Liver (tissue), 3 donors: Measurements from ENCODE around the gene OXNAD1.

Experiments
- CTCF ChIP-seq: fragments of 150-350 bp; IDR thresholded peaks from 2 replicates; pipeline ENCODE4 v1.5.1; 2017; ENCODE audit warnings: improper control_type of control experiment, low read depth, low read length; ENCODE audit not compliant: missing input control
- JUND ChIP-seq, 2 donors: IDR thresholded peaks; 2 replicates each; pipeline ENCODE4 v1.6.1; 2016; ENCODE audit warnings: antibody characterized with exemption in 2 of 2
- MAX ChIP-seq: IDR thresholded peaks from 2 replicates; pipeline ENCODE4 v1.6.1; 2016; ENCODE audit warnings: antibody characterized with exemption
- RAD21 ChIP-seq, 2 donors: IDR thresholded peaks; 2 replicates each; pipeline ENCODE4 v1.6.1; 2016; ENCODE audit warnings: antibody characterized with exemption in 2 of 2, mild to moderate bottlenecking in 2 of 2
- REST ChIP-seq: IDR thresholded peaks from 2 replicates; pipeline ENCODE4 v1.6.1; 2016; ENCODE audit warnings: antibody characterized with exemption, mild to moderate bottlenecking
- RXRA ChIP-seq, 2 donors: IDR thresholded peaks; 2 replicates each; pipeline ENCODE4 v1.6.1; 2017 to 2018; ENCODE audit warnings: antibody characterized with exemption in 2 of 2, mild to moderate bottlenecking in 1 of 2
- TAF1 ChIP-seq: conservative IDR thresholded peaks from 2 replicates; pipeline ENCODE4 v1.6.1; 2016; ENCODE audit warnings: antibody characterized with exemption, mild to moderate bottlenecking
- TF ChIP-seq, protein P1 (sequence below): IDR thresholded peaks from 2 replicates; pipeline ENCODE4 v1.6.1; 2016; ENCODE audit warnings: antibody characterized with exemption
- donor health status: healthy.
- donor health status: healthy.

- TF ChIP-seq RAD21 (IDR thresholded peaks at IDR 0.05), result peak in 1 of 2 donors; percentile 22
- TF ChIP-seq CTCF, result no peak
- TF ChIP-seq RXRA (IDR thresholded peaks at IDR 0.05), result peak; percentile 40 to 51
- no peak for TF ChIP-seq TAF1
- no peak for TF ChIP-seq REST
- peak; percentile 26 for TF ChIP-seq MAX
- TF ChIP-seq, protein P1, sequence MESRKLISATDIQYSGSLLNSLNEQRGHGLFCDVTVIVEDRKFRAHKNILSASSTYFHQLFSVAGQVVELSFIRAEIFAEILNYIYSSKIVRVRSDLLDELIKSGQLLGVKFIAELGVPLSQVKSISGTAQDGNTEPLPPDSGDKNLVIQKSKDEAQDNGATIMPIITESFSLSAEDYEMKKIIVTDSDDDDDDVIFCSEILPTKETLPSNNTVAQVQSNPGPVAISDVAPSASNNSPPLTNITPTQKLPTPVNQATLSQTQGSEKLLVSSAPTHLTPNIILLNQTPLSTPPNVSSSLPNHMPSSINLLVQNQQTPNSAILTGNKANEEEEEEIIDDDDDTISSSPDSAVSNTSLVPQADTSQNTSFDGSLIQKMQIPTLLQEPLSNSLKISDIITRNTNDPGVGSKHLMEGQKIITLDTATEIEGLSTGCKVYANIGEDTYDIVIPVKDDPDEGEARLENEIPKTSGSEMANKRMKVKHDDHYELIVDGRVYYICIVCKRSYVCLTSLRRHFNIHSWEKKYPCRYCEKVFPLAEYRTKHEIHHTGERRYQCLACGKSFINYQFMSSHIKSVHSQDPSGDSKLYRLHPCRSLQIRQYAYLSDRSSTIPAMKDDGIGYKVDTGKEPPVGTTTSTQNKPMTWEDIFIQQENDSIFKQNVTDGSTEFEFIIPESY, result no peak
- peak in 1 of 2 donors; percentile 14 for TF ChIP-seq JUND (IDR thresholded peaks at IDR 0.05)
These were observed 11.4 kb upstream of the OXNAD1 start for GRCh38 chr3:16253601-16254000.
